Upper lobe of left lung (tissue), 6 donors: ENCODE measurements around the gene AGTRAP. TPM values are rescaled to one million over a fixed set of nuclear protein-coding genes. Genes with fewer than 3 reads are reported as not detected.
A peak's percentile ranks its signal among the peaks of the same experiment; 100 is the strongest.

ENCODE experiments used
- ATAC-seq, 2 donors: fragments of 200-7000 bp; cut with Tn5 transposase; one replicate each; pipeline ENCODE4 v1.9.1; 2022; ENCODE audit warnings: mild to moderate bottlenecking in 2 of 2, moderate library complexity in 2 of 2; ENCODE audit not compliant: low FRiP score in 2 of 2
- DNase-seq, 2 donors: peaks; one replicate each; pipeline ENCODE4 v3.0.0-alpha.2; 2019 to 2020
- H3K27ac ChIP-seq, 4 donors: fragments of 200-600 bp; sonication (generic); one replicate each; pipeline ENCODE4 v1.5.1; 2016 to 2019
- H3K27me3 ChIP-seq, 4 donors: fragments of 200-600 bp; sonication (generic); one replicate each; pipeline ENCODE4 v1.5.1; 2017 to 2019
- H3K36me3 ChIP-seq, 4 donors: fragments of 200-600 bp; sonication (generic); one replicate each; pipeline ENCODE4 v1.5.1; 2016 to 2019
- H3K4me1 ChIP-seq, 4 donors: fragments of 200-600 bp; sonication (generic); one replicate each; pipeline ENCODE4 v1.5.1; 2018 to 2019
- H3K4me3 ChIP-seq, 4 donors: fragments of 200-600 bp; sonication (generic); one replicate each; pipeline ENCODE4 v1.5.1; 2017 to 2019; ENCODE audit warnings: mild to moderate bottlenecking in 2 of 4, moderate library complexity in 1 of 4
- H3K9me3 ChIP-seq, 4 donors: fragments of 200-600 bp; sonication (generic); one replicate each; pipeline ENCODE4 v1.5.1; 2018 to 2019
- CTCF ChIP-seq, 6 experiments: fragments of 450-650 bp in 4 of 6; fragments of 200-600 bp in 2 of 6; sonication (generic) in 2 of 6; IDR thresholded peaks; one replicate each; pipeline ENCODE4 v1.5.1; 2016 to 2019; ENCODE audit warnings: antibody characterized with exemption in 6 of 6
- EP300 ChIP-seq, 4 donors: sonication (generic); formaldehyde crosslinking; IDR thresholded peaks; one replicate each; pipeline ENCODE4 v1.5.1; 2017; ENCODE audit warnings: antibody characterized with exemption in 4 of 4, control low read depth in 2 of 4
- POLR2A ChIP-seq, 4 donors: fragments of 450-650 bp; IDR thresholded peaks; one replicate each; pipeline ENCODE4 v1.5.1; 2016 to 2017; ENCODE audit warnings: antibody characterized with exemption in 4 of 4, mild to moderate bottlenecking in 2 of 4
- POLR2AphosphoS5 ChIP-seq, 2 donors: sonication (generic); formaldehyde crosslinking; IDR thresholded peaks; one replicate each; pipeline ENCODE4 v1.5.1; 2017; ENCODE audit warnings: antibody characterized with exemption in 2 of 2
- WGBS, 2 donors: methylation state at CpG; one replicate each; pipeline ENCODE4 v1.1.5; 2017 to 2018; 5-methylcytosine and 5-hydroxymethylcytosine counted together
- total RNA-seq, 6 donors: library from RNA; depleted of rRNA in 4 of 6; stranded (reverse); fragments of >200 nt in 4 of 6; gene quantifications; one replicate each; pipeline versions ENCODE4 v1.1.0 to v1.2.1, GENCODE V29; 2016 to 2021
- donor health status: DM: no; HTN: no; CAD: no; lungs with moderate emphysema.
- donor health status: DM: no; HTN: yes; CAD: no; lungs with severe emphysema.

Gene AGTRAP
- total RNA-seq, 6 donors from 2014 or later = 52.2 to 80.1 (median 68.7) TPM

GRCh38 chr1:11719313-11720032 is 16.5 kb upstream of the AGTRAP start:
- peak; percentile 90 to 94 for ATAC-seq
- TF ChIP-seq POLR2AphosphoS5 (IDR thresholded peaks at IDR 0.05) (peak in 1 of 2 donors; percentile 6), EP300 (IDR thresholded peaks at IDR 0.05) (no peak), CTCF (IDR thresholded peaks at IDR 0.05) (peak; percentile 89 to 97 (median 92)), POLR2A (IDR thresholded peaks at IDR 0.05) (peak in 1 of 4 donors; percentile 50)
- peak overlapping the region; percentile 67 to 83 (median 79) for H3K27ac ChIP-seq
- peak; percentile 86 to 88 for DNase-seq
- peaks cover 8 to 25% (median 10%) of the 10 kb centered on the region in 4 donors for H3K4me1 ChIP-seq
- no peaks in the 10 kb centered on the region for H3K36me3 ChIP-seq
- 5 to 14% methylated on average over 21 to 43 of the region's 44 CpGs for WGBS, 2 donors
- H3K4me3 ChIP-seq = peak overlapping the region; percentile 11 to 55 (median 40)
- no peaks in the 10 kb centered on the region for H3K27me3 ChIP-seq
- no peaks in the 10 kb centered on the region for H3K9me3 ChIP-seq

GRCh38 chr1:11720033-11720376 is 15.9 kb upstream of the AGTRAP start:
- H3K9me3 ChIP-seq = no peaks in the 10 kb centered on the region
- no peaks in the 10 kb centered on the region for H3K27me3 ChIP-seq
- no peak for TF ChIP-seq POLR2AphosphoS5 (IDR thresholded peaks at IDR 0.05)
- ATAC-seq = no peak
- H3K27ac ChIP-seq = peak overlapping the region in 2 of 4 donors; percentile 82 to 83
- H3K36me3 ChIP-seq = no peaks in the 10 kb centered on the region
- no peak for DNase-seq
- H3K4me3 ChIP-seq = peak overlapping the region in 2 of 4 donors; percentile 47 to 55
- peaks cover 8 to 25% (median 10%) of the 10 kb centered on the region in 4 donors for H3K4me1 ChIP-seq
- 69 to 70% methylated on average over 6 to 12 of the region's 12 CpGs for WGBS, 2 donors

- Histone ChIP-seq H3K36me3 (no peaks in the 10 kb centered on the region), H3K4me3 (no peak overlapping the region), H3K27me3 (no peaks in the 10 kb centered on the region), H3K4me1 (peaks cover 8 to 25% (median 10%) of the 10 kb centered on the region in 4 donors), H3K9me3 (no peaks in the 10 kb centered on the region), H3K27ac (peak overlapping the region in 1 of 4 donors; percentile 82)
- TF ChIP-seq POLR2AphosphoS5 (IDR thresholded peaks at IDR 0.05) = no peak
- no peak for TF ChIP-seq EP300 (IDR thresholded peaks at IDR 0.05)
- no peak for TF ChIP-seq CTCF (IDR thresholded peaks at IDR 0.05)
- TF ChIP-seq POLR2A (IDR thresholded peaks at IDR 0.05) = no peak
- ATAC-seq = no peak
- 73 to 75% methylated on average over 4 of the region's 4 CpGs for WGBS, 2 donors
- no peak for DNase-seq
Measured at GRCh38 chr1:11720525-11720924, 15.4 kb upstream of the AGTRAP start.

GRCh38 chr1:11721311-11721710 is 14.6 kb upstream of the AGTRAP start:
- 74 to 83% methylated on average over 4 of the region's 4 CpGs for WGBS, 2 donors
- DNase-seq (no peak), ATAC-seq (no peak)
- no peak overlapping the region for H3K4me3 ChIP-seq
- H3K4me1 ChIP-seq = peaks cover 8 to 25% (median 10%) of the 10 kb centered on the region in 4 donors
- no peaks in the 10 kb centered on the region for H3K27me3 ChIP-seq
- H3K27ac ChIP-seq = no peak overlapping the region
- no peaks in the 10 kb centered on the region for H3K36me3 ChIP-seq
- H3K9me3 ChIP-seq = no peaks in the 10 kb centered on the region
- TF ChIP-seq EP300 (IDR thresholded peaks at IDR 0.05) (no peak), POLR2AphosphoS5 (IDR thresholded peaks at IDR 0.05) (no peak), POLR2A (IDR thresholded peaks at IDR 0.05) (no peak), CTCF (IDR thresholded peaks at IDR 0.05) (no peak)

- Histone ChIP-seq H3K27me3 (no peaks in the 10 kb centered on the region), H3K4me3 (no peak overlapping the region), H3K36me3 (no peaks in the 10 kb centered on the region), H3K27ac (no peak overlapping the region), H3K4me1 (peaks cover 8 to 25% (median 10%) of the 10 kb centered on the region in 4 donors), H3K9me3 (no peaks in the 10 kb centered on the region)
- WGBS, 2 donors = 60 to 66% methylated on average over 2 of the region's 2 CpGs
- DNase-seq = no peak
- TF ChIP-seq POLR2A (IDR thresholded peaks at IDR 0.05) (no peak), CTCF (IDR thresholded peaks at IDR 0.05) (no peak), EP300 (IDR thresholded peaks at IDR 0.05) (no peak), POLR2AphosphoS5 (IDR thresholded peaks at IDR 0.05) (no peak)
- ATAC-seq = no peak
Measured at GRCh38 chr1:11722538-11722937, 13.4 kb upstream of the AGTRAP start.
